Vagina (tissue), 2 donors: ENCODE results near the gene MOB1A.

Source experiments
- POLR2A ChIP-seq, 2 donors: fragments of 450-650 bp; IDR thresholded peaks; one replicate each; pipeline ENCODE4 v1.6.1; 2017; ENCODE audit warnings: antibody characterized with exemption in 2 of 2, mild to moderate bottlenecking in 2 of 2, moderate library complexity in 2 of 2
- POLR2AphosphoS5 ChIP-seq, 2 donors: sonication (generic); formaldehyde crosslinking; IDR thresholded peaks; one replicate each; pipeline ENCODE4 v1.9.0; 2017; ENCODE audit warnings: antibody characterized with exemption in 2 of 2, mild to moderate bottlenecking in 2 of 2, low read depth in 1 of 2; ENCODE audit not compliant: insufficient read depth in 1 of 2
- TF ChIP-seq, protein P1 (sequence below), 3 experiments: fragments of 450-650 bp in 2 of 3; fragments of 200-600 bp in 1 of 3; sonication (generic) in 1 of 3; IDR thresholded peaks; one replicate each; pipeline ENCODE4 v1.5.1; 2017 to 2019; ENCODE audit warnings: antibody characterized with exemption in 3 of 3, mild to moderate bottlenecking in 2 of 3, moderate library complexity in 2 of 3

DNA sequence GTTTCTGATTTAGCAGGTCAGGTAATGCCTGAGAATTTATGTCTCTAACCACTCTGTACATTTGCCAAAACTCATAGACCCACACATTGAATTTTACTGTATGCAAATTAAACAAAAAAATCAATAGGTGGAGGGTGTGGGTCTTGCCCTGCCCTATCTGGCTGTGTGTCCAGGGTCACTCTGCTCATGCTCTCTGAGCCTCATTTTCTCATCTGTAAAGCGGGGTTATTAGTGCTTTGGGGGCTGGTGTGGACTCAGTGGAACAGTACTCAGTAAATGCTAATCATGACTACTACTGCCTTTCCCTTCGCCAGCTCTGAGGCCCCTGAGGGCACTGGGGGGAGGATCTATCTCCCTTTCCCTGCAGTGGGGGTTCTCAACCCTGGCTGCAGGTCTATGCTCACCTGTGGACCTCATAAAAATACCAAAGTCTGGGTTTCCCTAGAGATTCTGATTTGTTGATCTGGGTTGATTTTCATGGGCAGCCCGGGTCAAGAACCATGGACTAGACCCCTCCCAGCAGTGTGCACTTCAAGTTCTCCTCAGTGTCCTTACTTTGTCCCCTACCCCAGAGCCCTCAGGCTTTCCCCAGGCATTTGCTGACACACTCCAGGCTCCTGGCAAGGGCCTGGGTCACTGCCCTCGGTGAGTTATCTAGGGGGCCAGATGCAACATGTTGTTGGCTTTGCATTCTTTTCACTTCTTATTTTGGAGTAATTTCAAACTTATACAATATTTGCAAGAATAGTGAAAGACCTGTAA is 47.2 kb upstream of the MOB1A start:
- TF ChIP-seq POLR2AphosphoS5 (IDR thresholded peaks at IDR 0.05; ENCODE audit: insufficient read depth in 1 of 2, low read depth in 1 of 2) = no peak
- TF ChIP-seq, protein P1, sequence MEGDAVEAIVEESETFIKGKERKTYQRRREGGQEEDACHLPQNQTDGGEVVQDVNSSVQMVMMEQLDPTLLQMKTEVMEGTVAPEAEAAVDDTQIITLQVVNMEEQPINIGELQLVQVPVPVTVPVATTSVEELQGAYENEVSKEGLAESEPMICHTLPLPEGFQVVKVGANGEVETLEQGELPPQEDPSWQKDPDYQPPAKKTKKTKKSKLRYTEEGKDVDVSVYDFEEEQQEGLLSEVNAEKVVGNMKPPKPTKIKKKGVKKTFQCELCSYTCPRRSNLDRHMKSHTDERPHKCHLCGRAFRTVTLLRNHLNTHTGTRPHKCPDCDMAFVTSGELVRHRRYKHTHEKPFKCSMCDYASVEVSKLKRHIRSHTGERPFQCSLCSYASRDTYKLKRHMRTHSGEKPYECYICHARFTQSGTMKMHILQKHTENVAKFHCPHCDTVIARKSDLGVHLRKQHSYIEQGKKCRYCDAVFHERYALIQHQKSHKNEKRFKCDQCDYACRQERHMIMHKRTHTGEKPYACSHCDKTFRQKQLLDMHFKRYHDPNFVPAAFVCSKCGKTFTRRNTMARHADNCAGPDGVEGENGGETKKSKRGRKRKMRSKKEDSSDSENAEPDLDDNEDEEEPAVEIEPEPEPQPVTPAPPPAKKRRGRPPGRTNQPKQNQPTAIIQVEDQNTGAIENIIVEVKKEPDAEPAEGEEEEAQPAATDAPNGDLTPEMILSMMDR (IDR thresholded peaks at IDR 0.05) = no peak
- TF ChIP-seq POLR2A (IDR thresholded peaks at IDR 0.05) = no peak
